Fibroblast of skin of right quadriceps (primary cell): ENCODE data around the gene TOP1.
A peak's percentile ranks its signal among the peaks of the same experiment; 100 is the strongest.

Experiments used
- DNase-seq: peaks from one replicate; pipeline ENCODE4 v3.0.0-alpha.2; 2013

The TOP1 gene

GRCh38 chr20:41058674-41059635 is 30.3 kb downstream of the TOP1 start:
- no peak for DNase-seq

GRCh38 chr20:41061155-41061554 is 32.5 kb downstream of the TOP1 start:
- no peak for DNase-seq

DNA sequence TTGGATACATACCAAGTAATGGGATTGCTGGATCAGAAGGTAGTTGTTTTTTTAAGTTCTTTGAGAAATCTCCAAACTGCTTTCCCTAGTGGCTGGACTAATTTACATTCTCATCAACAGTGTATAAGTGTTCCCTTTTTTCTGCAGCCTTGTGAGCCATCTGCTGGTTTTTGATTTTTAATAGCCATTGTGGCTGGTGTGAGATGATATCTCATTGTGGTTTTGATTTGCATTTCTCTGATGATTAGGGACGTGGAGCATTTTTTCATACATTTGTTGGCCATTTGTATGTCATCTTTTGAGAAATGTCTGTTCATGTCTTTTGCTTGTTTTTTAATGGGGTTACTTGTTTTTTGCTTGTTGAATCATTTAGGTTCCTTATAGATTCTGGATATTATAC is 34.8 kb downstream of the TOP1 start:
- no peak for DNase-seq

GRCh38 chr20:41064377-41064776 is 35.8 kb downstream of the TOP1 start:
- DNase-seq: no peak

DNA sequence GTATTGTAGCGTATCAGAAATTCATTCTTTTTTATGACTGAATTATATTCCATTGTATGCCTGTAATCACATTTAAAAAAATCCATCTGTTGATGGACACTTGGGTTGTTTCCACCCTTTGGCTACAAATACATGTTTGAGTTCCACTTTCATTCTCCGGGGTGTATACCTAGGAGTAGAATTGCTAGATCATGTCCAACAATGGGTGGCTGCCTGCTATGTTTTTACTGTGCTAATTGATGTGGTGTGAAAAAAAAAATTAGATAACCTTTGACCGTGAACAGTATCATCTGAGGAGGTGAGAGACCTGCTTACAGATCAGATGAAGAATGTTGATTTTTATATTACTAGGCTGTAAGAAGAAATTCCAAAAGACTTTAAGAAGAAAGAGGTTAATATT is 37.1 kb downstream of the TOP1 start:
- DNase-seq: no peak

- no peak for DNase-seq
Measured at GRCh38 chr20:41068806-41069205, 40.2 kb downstream of the TOP1 start.

DNA sequence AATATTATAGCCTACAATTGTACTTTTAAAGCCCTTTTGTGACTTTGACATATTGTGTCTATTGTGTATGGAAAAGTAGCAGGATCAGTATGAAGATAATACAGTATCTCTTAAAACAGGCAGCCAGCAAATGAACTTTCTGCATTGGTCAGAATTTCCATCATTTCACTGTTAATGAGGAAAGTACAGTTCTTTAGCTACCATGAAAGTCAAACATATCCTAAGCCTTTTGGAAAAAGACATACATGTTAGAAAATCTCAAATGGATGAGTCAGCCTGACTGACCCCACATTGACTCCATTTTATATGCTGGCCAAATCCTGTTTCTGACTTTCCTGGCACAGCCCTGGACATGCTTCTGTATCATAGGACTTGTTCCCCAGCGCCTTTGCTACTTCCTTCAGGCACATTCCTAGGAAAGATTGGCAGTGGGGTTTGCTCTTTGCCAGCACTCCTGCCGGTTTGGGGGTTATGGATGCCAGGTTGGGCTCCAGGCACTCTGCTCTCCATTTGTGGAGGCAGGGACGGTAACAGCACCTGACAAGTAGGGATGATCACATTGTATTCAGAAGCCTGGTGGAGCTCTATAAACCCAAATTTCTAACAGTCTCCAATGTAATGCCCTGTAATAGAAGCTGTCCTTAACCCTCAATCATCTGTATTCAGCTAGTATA is 43.7 kb downstream of the TOP1 start:
- DNase-seq: peak; percentile 83

- DNase-seq: no peak
Measured at GRCh38 chr20:41072915-41073314, 44.3 kb downstream of the TOP1 start.

GRCh38 chr20:41074441-41074840 is 45.8 kb downstream of the TOP1 start:
- no peak for DNase-seq

GRCh38 chr20:41076776-41077175 is 48.2 kb downstream of the TOP1 start:
- no peak for DNase-seq

- peak; percentile 68 for DNase-seq
Measured at GRCh38 chr20:41078329-41078728, 49.7 kb downstream of the TOP1 start.

GRCh38 chr20:41079066-41079465 is 50.4 kb downstream of the TOP1 start:
- no peak for DNase-seq

- no peak for DNase-seq
Measured at GRCh38 chr20:41080866-41081265, 52.2 kb downstream of the TOP1 start.

- no peak for DNase-seq
Measured at GRCh38 chr20:41081276-41081814, 52.7 kb downstream of the TOP1 start.

DNA sequence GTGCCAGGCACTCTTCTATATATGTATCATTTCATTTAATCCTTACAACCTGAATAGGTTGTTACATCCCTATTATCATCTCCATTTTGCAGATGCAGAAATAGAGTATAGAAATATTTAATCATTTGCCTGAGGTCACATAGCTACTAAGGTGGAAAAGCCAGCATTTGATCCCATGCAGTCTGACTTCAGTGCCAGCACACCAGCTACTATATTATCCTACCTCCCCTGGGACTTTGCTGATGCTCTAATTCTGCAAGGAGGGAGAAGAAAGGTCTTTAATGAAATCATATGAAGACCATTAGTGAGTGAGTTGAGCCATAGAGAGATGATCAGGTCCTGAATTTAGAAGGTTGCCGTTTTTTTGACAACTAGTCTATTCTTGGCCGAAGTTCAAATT is 53.7 kb downstream of the TOP1 start:
- no peak for DNase-seq

- no peak for DNase-seq
Measured at GRCh38 chr20:41085606-41086005, 57.0 kb downstream of the TOP1 start.

DNA sequence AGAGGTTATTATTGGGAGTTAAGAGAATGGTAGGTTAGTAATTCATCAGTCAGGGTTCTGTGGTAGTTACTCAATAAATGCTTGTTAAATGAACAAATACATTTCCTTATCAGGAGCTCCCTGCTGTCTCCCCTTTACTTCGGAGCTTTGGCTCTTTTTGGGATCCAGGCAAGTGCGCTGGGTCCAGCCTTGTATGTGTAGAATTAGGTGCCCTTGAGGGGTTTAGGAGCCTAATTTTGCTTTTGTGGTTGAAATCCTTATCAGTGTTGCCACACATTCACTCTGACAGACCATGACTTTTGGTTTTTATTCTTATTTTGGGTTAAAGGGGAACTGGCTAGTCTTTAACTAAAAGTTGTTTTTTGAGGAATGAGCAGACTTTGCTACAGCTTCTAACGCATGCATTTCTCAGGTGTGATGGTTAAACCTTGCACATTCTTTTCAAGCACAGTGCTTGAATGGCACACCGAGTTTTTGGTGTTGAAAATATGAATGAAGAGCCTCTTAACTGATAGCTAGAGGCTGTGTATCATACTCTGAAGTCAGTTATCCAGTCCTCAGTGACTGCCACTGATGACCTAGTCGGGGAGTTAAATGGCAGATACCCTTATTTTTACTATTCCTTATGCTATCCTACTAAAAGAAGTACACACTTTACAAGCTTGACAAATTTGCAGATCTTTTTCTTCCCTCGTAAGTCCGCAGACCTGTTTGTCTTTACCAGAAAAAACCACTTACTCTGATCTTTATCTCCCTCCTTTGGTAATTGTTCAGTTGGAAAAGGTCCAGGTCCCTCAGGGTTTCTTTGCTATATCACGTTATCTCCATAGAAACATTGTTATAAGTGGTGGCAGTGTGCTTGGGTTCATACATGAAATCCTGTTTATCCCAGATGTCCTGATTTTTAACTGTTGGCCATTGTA is 58.0 kb downstream of the TOP1 start:
- no peak for DNase-seq

- DNase-seq: no peak
Measured at GRCh38 chr20:41087325-41087685, 58.7 kb downstream of the TOP1 start.

GRCh38 chr20:41087777-41088176 is 59.2 kb downstream of the TOP1 start:
- DNase-seq: no peak

GRCh38 chr20:41089555-41089954 is 60.9 kb downstream of the TOP1 start:
- no peak for DNase-seq

- no peak for DNase-seq
Measured at GRCh38 chr20:41091927-41092326, 63.3 kb downstream of the TOP1 start.

GRCh38 chr20:41094353-41095055 is 65.9 kb downstream of the TOP1 start:
- peak; percentile 40 for DNase-seq
